ENCODE results near the gene TUBA1B. TPM values are rescaled to one million over a fixed set of nuclear protein-coding genes. Genes with fewer than 3 reads are reported as not detected.
A peak's percentile ranks its signal among the peaks of the same experiment; 100 is the strongest.

TUBA1B gene
- total RNA-seq, 3 donors from 2014 or later = 329 to 646 (median 567) TPM

DNA sequence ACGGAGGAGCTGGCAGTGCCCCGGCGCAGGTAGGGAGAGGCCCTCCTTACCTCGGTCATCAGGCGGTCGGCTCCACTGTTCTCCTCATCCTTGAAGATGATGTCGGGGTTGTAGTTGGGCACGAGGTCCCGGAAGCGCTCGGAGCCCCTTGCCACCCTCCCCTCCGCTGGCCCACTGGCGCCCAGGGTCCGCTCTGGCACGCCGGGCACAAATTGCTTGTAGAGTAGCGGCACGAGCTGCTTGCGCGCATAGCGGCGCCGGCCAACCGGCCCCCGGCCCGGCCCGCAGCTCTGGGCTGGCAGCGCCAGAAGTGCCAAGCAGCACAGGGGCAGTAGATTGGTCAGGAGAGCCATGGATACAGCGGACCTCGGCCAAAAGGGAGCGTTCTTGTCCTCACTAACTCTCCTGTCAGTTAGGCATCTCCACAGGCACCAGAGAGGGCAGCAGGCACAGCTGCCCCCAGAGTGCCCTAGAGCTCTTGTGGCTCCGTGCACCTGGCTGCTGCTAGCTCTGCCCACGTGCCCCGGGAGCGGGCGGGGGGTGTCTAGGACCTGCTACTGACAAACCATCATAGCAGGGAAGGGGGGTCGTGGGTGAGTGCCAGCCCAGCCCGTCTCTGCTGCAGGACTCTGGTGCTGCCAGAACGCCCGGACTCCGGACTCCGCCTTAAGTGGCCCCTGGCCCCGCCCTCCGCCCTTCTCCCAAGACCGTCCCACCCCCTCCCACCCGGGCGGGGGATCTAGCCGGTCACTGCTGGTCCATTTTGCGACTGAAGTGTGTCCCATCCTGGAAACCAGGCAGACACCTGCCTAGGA lies 36.8 kb downstream of the TUBA1B start, which contains the start of gene DHH:
Gene DHH, minus strand, starts transcription at position 642 of the 815 bp plus-strand sequence. Its CDS starts 289 bp downstream, at position 353.
- no peak for DNase-seq (ENCODE audit: low spot score in 2 of 2)
- Histone ChIP-seq H3K27me3 (peaks cover 11 to 51% of the 10 kb centered on the region in 2 donors), H3K4me1 (peaks cover 18 to 27% of the 10 kb centered on the region in 2 donors)

DNA sequence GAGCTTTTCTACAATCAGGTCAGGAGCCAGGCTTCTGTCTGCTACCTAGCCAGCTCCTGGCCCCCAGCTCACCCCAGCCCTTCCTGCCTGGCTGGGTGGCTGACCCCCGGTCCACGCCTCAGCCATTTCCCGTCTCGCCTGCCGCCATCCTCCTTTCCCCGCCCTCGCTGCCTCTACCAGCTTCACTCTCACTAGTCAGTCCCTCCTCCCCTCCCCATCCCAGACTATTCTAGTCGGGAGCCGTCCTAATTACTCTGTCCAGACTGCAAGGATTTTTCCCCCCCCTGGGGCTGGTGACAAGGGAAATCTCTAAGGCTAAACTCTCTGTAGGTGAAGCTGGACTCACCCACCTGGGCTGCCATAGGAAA lies 37.4 kb downstream of the TUBA1B start:
- TF ChIP-seq POLR2A (IDR thresholded peaks at IDR 0.05) = no peak
- TF ChIP-seq POLR2AphosphoS5 (IDR thresholded peaks at IDR 0.05) = no peak
- TF ChIP-seq, protein P1, sequence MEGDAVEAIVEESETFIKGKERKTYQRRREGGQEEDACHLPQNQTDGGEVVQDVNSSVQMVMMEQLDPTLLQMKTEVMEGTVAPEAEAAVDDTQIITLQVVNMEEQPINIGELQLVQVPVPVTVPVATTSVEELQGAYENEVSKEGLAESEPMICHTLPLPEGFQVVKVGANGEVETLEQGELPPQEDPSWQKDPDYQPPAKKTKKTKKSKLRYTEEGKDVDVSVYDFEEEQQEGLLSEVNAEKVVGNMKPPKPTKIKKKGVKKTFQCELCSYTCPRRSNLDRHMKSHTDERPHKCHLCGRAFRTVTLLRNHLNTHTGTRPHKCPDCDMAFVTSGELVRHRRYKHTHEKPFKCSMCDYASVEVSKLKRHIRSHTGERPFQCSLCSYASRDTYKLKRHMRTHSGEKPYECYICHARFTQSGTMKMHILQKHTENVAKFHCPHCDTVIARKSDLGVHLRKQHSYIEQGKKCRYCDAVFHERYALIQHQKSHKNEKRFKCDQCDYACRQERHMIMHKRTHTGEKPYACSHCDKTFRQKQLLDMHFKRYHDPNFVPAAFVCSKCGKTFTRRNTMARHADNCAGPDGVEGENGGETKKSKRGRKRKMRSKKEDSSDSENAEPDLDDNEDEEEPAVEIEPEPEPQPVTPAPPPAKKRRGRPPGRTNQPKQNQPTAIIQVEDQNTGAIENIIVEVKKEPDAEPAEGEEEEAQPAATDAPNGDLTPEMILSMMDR (IDR thresholded peaks at IDR 0.05) = no peak
- Histone ChIP-seq H3K27ac (no peak overlapping the region), H3K27me3 (peaks cover 11 to 57% of the 10 kb centered on the region in 2 donors), H3K9me3 (no peaks in the 10 kb centered on the region), H3K36me3 (no peaks in the 10 kb centered on the region), H3K4me3 (peak overlapping the region; percentile 23 to 62 (median 32)), H3K4me1 (peaks cover 18 to 28% of the 10 kb centered on the region in 2 donors)
- no peak for DNase-seq (ENCODE audit: low spot score in 2 of 2)
- intact Hi-C loops (cut with DNase I; ENCODE audit: low total_unique reads) = no loop called here

More for the DNA sequence above, 36.8 kb downstream of the TUBA1B start, which contains the start of gene DHH:
- TF ChIP-seq POLR2A (IDR thresholded peaks at IDR 0.05) = no peak
- TF ChIP-seq, protein P1 (IDR thresholded peaks at IDR 0.05) = no peak
- TF ChIP-seq POLR2AphosphoS5 (IDR thresholded peaks at IDR 0.05) = no peak
- Histone ChIP-seq H3K4me3 (peak within 1 kb of the TSS; percentile 23 to 62 (median 32)), H3K27ac (no peak within 1 kb of the TSS), H3K36me3 (no peaks in the 10 kb centered on the region), H3K9me3 (no peaks in the 10 kb centered on the region)
- intact Hi-C loops (cut with DNase I; ENCODE audit: low total_unique reads) = no loop called here

GRCh38 chr12:49092816-49093406 lies 38.3 kb downstream of the TUBA1B start:
- H3K4me1 ChIP-seq = peaks cover 18 to 28% of the 10 kb centered on the region in 2 donors
- H3K27me3 ChIP-seq = peaks cover 11 to 60% of the 10 kb centered on the region in 2 donors
- intact Hi-C loops (cut with DNase I; ENCODE audit: low total_unique reads) = no loop called here
- H3K9me3 ChIP-seq = no peaks in the 10 kb centered on the region
- no peak overlapping the region for H3K27ac ChIP-seq
- H3K4me3 ChIP-seq = no peak overlapping the region
- no peak for DNase-seq (ENCODE audit: low spot score in 2 of 2)
- H3K36me3 ChIP-seq = no peaks in the 10 kb centered on the region
- TF ChIP-seq, protein P1 (IDR thresholded peaks at IDR 0.05) = no peak
- TF ChIP-seq POLR2AphosphoS5 (IDR thresholded peaks at IDR 0.05) = no peak

DNA sequence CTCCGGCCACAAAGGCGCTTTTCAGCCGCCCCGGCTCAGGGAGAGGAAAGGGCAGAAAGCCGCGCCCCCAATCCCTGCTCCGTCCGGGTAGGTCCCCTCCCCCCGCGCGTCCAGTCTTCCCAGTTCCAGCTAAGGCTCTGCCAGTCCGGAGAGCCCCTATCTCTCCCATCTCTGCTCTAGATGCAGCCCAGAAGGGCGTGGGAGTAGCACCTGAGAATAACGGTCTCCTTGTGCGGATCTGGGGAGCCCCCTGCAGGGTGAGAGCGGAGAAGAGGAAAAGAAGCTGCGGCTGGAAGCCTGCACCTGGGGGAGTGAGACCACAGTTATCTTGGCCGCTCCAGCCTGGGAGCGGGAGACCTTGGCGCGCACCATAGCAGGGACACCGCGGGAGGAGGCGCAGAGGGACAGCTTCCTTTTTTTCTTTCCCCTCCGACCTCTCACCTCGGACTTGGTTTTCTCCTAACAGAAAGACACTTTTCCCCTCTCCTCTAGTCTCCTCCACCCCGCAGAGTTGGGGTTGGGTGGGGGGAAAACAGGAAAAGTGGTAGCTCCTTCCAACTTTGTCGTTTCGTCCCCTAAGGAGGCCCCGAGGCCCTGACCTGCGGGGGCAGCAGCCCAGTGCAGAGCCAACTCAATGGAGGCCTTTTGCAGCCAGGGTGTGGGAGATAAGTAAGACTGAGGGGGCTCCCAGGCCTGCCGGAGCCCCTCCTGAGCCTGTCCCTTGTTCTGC lies 38.9 kb downstream of the TUBA1B start:
- Histone ChIP-seq H3K36me3 (no peaks in the 10 kb centered on the region), H3K27me3 (peaks cover 11 to 60% of the 10 kb centered on the region in 2 donors), H3K4me1 (peaks cover 18 to 28% of the 10 kb centered on the region in 2 donors), H3K27ac (no peak overlapping the region), H3K9me3 (no peaks in the 10 kb centered on the region), H3K4me3 (peak overlapping the region; percentile 9 to 43 (median 27))
- intact Hi-C loops (cut with DNase I; ENCODE audit: low total_unique reads) = no loop called here
- DNase-seq (ENCODE audit: low spot score in 2 of 2) = no peak
- TF ChIP-seq POLR2A (IDR thresholded peaks at IDR 0.05) = no peak
- TF ChIP-seq, protein P1 (IDR thresholded peaks at IDR 0.05) = peak in 1 of 3 donors; percentile 21

Measured in breast epithelium (tissue), 4 donors.